Lower leg skin (tissue), 3 donors: Measurements from ENCODE around the gene GRIK4.

Source experiments
- CTCF ChIP-seq, 3 donors: fragments of 450-650 bp; IDR thresholded peaks; one replicate each; pipeline ENCODE4 v1.5.1; 2016; ENCODE audit warnings: antibody characterized with exemption in 3 of 3, mild to moderate bottlenecking in 3 of 3, moderate library complexity in 2 of 3
- POLR2A ChIP-seq, 2 donors: fragments of 450-650 bp; IDR thresholded peaks; one replicate each; pipeline ENCODE4 v1.6.1; 2016 to 2017; ENCODE audit warnings: antibody characterized with exemption in 2 of 2, mild to moderate bottlenecking in 1 of 2, moderate library complexity in 1 of 2

GRCh38 chr11:120651836-120652235 lies 140.3 kb downstream of the GRIK4 start:
- TF ChIP-seq CTCF (IDR thresholded peaks at IDR 0.05) (no peak), POLR2A (IDR thresholded peaks at IDR 0.05) (no peak)
